RWPE2 (cell line): ENCODE data around the gene TMEM267.
"Not testable (repeated sequence)": the region's sequence is repeated elsewhere in the genome, so short reads cannot be mapped to it uniquely, and the experiment has no call there.

ENCODE experiments used
- ATAC-seq: fragments of 200-7000 bp; cut with Tn5 transposase; 3 replicates; pipeline ENCODE4 v1.9.1; 2021; ENCODE audit warnings: low read depth
- DNase-seq: peaks from one replicate; pipeline ENCODE4 v3.0.0-alpha.2; 2020; ENCODE audit warnings: low spot score
- H3K27ac ChIP-seq: fragments of 450-650 bp; 2 replicates; pipeline ENCODE4 v1.5.1; 2017; ENCODE audit warnings: mild to moderate bottlenecking; ENCODE audit not compliant: poor library complexity, severe bottlenecking
- H3K27me3 ChIP-seq: fragments of 250-450 bp; sonication (Bioruptor Pico); 2 replicates; pipeline ENCODE4 v1.5.1; 2021; ENCODE audit warnings: mild to moderate bottlenecking, moderate library complexity; ENCODE audit not compliant: insufficient read depth, poor library complexity, severe bottlenecking
- H3K36me3 ChIP-seq: fragments of 250-450 bp; sonication (Bioruptor Pico); 2 replicates; pipeline ENCODE4 v1.5.1; 2020; ENCODE audit warnings: low read depth, mild to moderate bottlenecking, moderate library complexity
- H3K4me1 ChIP-seq: fragments of 250-450 bp; sonication (Bioruptor Pico); 2 replicates; pipeline ENCODE4 v1.5.1; 2021; ENCODE audit warnings: mild to moderate bottlenecking, moderate library complexity; ENCODE audit not compliant: insufficient read depth, poor library complexity, severe bottlenecking
- H3K4me3 ChIP-seq: fragments of 250-450 bp; sonication (Bioruptor Pico); 2 replicates; pipeline ENCODE4 v1.5.1; 2021; ENCODE audit warnings: mild to moderate bottlenecking, moderate library complexity; ENCODE audit not compliant: severe bottlenecking
- H3K9me3 ChIP-seq: fragments of 250-450 bp; sonication (Bioruptor Pico); 2 replicates; pipeline ENCODE4 v1.5.1; 2021; ENCODE audit warnings: mild to moderate bottlenecking, moderate library complexity; ENCODE audit not compliant: severe bottlenecking
- CTCF ChIP-seq: fragments of 450-650 bp; IDR thresholded peaks from one replicate; pipeline ENCODE4 v1.5.1; 2017; ENCODE audit warnings: mild to moderate bottlenecking, moderate library complexity; ENCODE audit not compliant: poor library complexity, severe bottlenecking

The TMEM267 gene

DNA sequence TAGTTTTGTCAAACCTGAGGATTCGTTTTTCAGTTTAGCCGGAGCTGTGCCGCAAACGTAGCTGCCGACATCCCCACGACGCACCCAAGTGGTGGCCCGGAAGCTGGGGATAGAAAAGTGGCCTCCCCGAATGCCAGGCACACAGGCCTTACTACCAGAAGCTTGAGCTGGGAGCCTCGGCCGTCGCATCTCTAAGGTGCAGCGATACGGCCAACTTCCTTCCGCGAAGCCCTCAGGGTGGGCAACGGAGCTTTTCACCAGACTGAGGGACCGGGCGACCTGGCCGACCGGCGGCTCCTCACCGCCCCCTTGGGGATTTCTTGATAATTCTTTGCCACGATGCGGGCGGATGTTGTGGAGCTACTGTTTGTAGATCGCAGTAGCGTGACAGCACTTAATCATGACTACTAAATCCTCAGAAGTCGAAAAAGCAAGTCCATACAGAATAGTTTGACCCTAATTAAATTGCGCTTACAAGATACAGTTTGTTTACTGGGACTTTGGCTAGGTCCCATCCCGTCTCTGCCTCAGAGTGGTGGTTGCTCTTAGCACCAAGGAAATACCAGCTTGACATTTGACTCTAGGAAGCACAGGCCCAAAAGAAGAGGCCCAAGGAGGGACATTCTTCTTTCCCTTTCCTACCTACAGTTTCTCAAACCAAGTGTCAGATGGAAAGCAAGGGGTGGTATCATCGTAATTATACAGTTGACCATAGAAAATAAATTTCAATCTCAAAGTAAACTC lies 613 bp upstream of the TMEM267 start:
- peak; percentile 98 for TF ChIP-seq CTCF
- peaks cover 31% of the 10 kb centered on the region for H3K36me3 ChIP-seq
- H3K4me1 ChIP-seq = peaks cover 10% of the 10 kb centered on the region
- peak overlapping the region; percentile 90 for H3K4me3 ChIP-seq
- peak overlapping the region; percentile 61 for H3K27ac ChIP-seq
- H3K9me3 ChIP-seq = no peaks in the 10 kb centered on the region
- no peaks in the 10 kb centered on the region for H3K27me3 ChIP-seq
- peak; percentile 72 for ATAC-seq
- peak; percentile 83 for DNase-seq

DNA sequence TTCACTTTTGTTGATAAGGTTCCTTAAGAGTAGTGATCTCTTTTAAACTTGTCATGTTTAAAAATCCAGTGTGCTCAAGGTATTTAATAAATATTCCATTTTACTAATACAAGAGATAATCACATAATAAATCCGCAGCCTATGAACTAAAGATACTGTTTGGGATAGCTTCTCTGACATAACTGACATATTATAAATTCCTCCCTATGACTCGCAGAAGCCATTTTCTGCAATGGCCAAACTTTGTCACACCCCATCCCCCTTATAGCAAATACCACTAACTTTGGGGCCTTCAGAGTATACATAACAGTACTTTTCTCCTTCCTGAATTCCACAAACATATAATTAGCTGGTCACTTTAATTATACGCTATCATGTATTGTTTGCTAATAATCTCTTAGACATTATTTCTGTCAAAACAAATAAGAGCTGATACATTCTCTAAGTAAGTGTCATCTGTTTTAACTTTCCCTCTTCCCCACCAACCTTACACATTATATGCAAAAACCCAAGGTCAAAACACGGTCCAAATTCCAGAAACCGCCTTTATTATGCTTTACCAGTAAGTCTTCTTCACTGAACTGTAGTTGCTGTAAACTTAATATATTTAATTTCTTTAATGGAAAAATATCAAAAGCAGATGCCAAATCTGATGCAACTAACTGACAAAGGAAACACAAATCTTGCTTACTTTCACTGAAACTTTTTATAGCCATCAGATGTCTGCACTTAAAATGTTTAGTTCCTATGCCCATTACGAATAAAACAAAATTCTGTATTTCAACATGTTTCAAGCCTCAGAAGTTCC lies 971 bp downstream of the TMEM267 start:
- no peaks in the 10 kb centered on the region for H3K9me3 ChIP-seq
- H3K27me3 ChIP-seq = no peaks in the 10 kb centered on the region
- H3K4me1 ChIP-seq = peaks cover 10% of the 10 kb centered on the region
- DNase-seq (no peak), ATAC-seq (no peak)
- peak overlapping the region; percentile 90 for H3K4me3 ChIP-seq
- peaks cover 28% of the 10 kb centered on the region for H3K36me3 ChIP-seq
- no peak for TF ChIP-seq CTCF
- H3K27ac ChIP-seq = peak overlapping the region; percentile 61

DNA sequence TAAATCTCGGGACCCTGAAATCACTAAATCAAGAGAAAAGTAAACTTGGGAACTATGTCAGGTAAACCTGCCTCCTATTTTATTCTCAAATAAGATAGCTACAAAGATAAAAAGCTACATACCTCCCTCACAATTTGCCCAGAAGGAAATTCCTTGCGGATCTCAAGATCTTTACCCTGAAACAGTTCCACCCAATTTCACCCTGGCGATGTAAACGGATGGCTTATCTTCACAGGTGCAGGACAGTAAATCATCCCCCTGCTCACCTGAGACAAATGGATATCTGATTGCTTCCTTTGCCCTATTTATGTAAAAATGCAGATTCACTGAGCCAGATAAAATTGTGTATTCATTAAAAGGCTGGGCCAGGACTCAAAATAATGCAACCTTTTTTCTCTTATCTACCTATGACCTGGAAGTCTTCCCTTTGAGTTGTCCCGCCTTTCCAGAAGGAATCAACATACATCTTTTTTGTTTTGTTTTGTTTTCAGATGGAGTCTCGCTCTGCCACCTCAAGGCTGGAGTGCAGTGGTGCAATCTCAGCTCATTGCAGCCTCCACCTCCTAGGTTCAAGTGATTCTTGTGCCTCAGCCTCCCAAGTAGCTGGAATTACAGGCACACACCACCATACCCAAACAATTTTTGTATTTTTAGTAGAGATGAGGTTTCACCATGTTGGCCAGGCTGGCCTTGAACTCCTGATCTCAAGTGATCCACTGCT lies 13.8 kb downstream of the TMEM267 start:
- ATAC-seq = no peak
- no peak for DNase-seq
- peaks cover 55% of the 10 kb centered on the region for H3K36me3 ChIP-seq

GRCh38 chr5:43467100-43467499 lies 16.6 kb downstream of the TMEM267 start:
- Histone ChIP-seq H3K27ac (no peak overlapping the region), H3K9me3 (peaks cover 10% of the 10 kb centered on the region), H3K27me3 (no peaks in the 10 kb centered on the region), H3K36me3 (peaks cover 43% of the 10 kb centered on the region), H3K4me3 (no peak overlapping the region), H3K4me1 (no peaks in the 10 kb centered on the region)
- ATAC-seq (no peak), DNase-seq (no peak)
- TF ChIP-seq CTCF = no peak

More for the DNA sequence above, 13.8 kb downstream of the TMEM267 start:
- TF ChIP-seq CTCF = peak; percentile 16
- Histone ChIP-seq H3K27me3 (no peaks in the 10 kb centered on the region), H3K27ac (no peak overlapping the region), H3K9me3 (peaks cover 10% of the 10 kb centered on the region), H3K4me3 (no peak overlapping the region), H3K4me1 (no peaks in the 10 kb centered on the region)

- DNase-seq, H3K9me3 ChIP-seq, H3K4me3 ChIP-seq, H3K27me3 ChIP-seq, H3K4me1 ChIP-seq, ATAC-seq, H3K27ac ChIP-seq: not testable (repeated sequence)
- peaks cover 34% of the 10 kb centered on the region for H3K36me3 ChIP-seq
Observed at GRCh38 chr5:43465455-43465854, 18.2 kb downstream of the TMEM267 start.
